ENCODE measurements around the gene RCOR3.
"Not testable (repeated sequence)": the region's sequence is repeated elsewhere in the genome, so short reads cannot be mapped to it uniquely, and the experiment has no call there.

Gene RCOR3

DNA sequence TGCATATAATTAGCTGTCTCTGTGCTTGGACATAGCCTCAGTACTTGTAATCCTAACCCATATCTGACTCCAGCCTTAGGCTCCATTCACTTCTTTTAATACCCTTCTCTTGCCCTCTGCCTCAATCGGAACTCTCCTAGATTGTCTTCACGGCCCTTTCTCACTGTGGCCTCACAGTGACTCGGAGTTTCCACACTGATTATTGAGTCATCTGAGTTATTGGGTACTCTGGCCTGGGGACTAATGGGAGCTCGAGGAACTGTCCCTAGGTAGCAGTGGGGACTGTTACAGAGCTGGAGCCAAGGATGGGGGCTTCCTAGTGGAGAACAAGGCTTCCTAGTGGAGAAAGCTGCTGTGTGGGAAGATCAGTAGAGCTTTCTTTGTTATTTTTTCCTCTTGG lies 84.4 kb downstream of the RCOR3 start:
- no peak for DNase-seq

GRCh38 chr1:211344152-211344618 lies 85.0 kb downstream of the RCOR3 start:
- DNase-seq: no peak

GRCh38 chr1:211345719-211346118 lies 86.6 kb downstream of the RCOR3 start:
- no peak for DNase-seq

DNA sequence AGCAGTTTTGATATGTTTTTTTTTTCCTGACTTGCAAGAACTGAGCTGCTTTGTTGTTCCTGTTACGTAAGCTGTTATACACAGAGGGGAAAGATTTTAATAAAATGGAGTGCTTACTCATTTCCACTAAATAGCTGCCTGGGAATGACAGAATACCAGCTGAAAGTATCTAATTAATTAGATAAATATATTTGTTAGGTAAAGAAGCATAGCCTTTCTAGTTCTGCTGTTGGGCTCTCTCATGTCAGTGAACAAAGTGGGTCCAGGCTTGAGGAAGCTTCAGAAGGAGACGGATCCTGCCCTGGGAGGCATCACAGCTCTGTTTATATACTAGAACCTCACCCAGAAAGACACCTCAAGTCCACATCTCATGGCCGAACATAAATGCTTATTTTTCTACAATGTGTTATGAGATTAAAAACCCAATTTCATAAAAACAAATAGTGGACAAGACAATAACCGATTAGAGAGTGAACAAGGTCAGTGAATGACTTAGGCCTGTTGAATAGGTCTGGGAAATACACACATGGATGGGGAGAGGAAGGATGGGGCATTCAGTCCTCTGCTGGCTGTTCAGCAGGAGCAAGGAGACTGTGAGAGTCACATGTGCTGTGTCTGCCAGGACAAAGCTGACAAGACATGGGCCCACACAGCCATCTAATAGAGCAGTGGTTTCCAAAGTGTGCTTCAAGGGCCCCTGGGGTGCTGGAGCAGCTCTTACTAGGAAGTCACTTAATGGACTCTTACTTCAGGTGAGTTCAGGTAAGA lies 88.1 kb downstream of the RCOR3 start:
- DNase-seq: no peak

DNA sequence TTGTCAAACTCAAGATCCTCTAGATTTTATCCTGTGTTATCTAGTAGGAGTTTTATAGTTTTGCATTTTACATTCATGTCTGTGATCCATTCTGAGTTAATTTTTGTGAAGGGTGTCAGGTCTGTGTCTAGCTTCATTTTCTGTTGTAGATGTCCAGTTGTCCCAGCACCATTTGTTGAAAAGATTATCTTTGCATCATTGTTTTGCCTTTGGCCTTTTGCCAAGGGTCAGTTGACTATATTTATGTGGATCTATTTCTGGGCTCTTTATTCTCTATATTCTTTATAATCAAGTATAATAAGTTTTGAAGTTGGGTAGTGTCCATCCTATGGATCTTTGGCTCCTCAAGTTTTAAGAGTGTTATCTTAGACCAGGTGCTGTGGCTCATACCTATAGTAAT lies 89.4 kb downstream of the RCOR3 start:
- DNase-seq: no peak

DNA sequence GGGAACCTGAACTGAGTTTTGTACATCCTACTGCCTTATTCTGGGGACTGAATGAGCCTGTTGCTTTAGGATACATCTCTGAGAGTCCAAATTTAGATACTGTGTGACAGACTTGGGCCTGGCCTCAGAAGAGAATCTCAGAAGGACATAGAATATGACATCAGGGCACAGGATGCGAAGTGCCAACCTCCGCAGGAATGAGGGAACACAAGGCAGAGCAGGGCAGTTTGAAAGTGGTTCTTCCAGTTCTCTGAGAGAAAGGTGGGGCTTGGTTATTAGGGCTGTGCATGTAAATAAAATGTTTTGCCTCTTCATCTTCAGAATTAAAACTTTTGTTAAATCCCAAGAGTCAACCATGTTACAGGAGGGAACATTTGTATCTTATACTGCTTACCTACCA lies 90.6 kb downstream of the RCOR3 start:
- DNase-seq: no peak

DNA sequence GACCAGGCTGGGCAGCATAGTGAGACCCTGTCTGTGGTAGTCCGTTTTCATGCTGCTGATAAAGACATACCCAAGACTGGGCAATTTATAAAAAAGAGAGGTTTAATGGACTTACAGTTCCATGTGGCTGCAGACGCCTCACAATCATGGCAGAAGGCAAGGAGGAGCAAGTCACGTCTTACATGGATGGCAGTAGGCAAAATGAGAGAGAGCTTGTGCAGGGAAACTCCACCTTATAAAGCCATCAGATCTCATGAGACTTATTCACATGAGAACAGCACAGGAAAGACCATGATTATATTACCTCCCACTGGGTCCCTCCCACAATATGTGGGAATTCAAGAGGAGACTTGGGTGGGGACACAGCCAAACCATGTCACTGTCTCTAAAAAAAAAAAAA lies 92.9 kb downstream of the RCOR3 start:
- not testable (repeated sequence) for DNase-seq

DNA sequence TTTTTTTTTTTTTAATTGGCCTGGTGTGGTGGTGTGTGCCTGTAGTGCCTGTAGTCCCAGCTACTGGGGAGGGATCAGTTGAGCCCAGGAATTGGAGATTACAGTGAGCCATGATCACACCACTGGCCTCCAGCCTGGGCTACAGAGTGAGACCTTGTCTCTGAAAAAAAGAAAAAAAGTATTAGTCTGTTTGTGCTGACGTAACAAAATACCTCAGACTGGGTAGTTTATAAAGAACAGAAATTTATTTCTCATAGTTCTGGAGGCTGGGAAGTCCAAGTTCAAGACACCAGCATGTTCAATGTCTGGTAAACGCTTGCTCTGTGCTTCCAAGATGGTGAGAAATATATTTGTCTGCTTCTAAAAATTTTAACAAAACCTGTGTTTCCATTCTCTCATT lies 93.3 kb downstream of the RCOR3 start:
- no peak for DNase-seq

DNA sequence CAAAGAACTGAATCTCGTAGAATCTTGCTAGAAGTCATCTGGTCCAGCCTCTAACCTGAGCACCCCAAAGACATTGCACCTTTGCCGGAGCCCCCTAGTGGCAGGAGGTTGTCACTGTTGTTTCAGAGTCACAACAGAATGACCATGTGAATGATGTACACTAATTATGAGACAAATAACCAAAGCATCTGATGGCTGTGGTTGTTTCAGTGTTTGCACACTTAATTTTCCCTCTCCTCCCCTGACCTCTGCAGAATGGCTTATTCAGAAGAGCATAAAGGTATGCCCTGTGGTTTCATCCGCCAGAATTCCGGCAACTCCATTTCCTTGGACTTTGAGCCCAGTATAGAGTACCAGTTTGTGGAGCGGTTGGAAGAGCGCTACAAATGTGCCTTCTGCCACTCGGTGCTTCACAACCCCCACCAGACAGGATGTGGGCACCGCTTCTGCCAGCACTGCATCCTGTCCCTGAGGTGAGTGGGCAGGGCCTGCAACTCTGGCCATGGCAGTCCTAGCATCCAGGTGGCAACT lies 93.9 kb downstream of the RCOR3 start:
- no peak for DNase-seq

- no peak for DNase-seq
Measured at GRCh38 chr1:211353562-211354212, 94.5 kb downstream of the RCOR3 start.

- DNase-seq: no peak
Measured at GRCh38 chr1:211355873-211356272, 96.7 kb downstream of the RCOR3 start.

GRCh38 chr1:211356723-211357407 lies 97.7 kb downstream of the RCOR3 start:
- no peak for DNase-seq

DNA sequence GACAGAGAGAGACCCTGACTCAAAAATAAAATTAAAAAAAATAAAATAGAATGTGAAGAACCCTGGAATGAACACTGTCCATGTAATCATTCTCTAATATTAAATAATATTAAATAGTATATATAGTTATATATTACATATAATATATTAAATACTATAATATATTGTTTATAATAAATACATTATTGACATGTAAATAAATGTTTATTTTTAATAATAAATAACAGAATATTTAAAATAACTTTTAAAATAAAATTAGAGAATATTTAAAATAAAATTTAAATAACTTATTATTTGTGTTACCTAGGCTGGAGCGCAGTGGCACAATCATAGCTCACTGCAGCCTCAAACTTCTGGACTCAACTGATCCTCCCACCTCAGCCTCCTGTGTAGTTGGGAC lies 99.5 kb downstream of the RCOR3 start:
- no peak for DNase-seq

GRCh38 chr1:211359876-211360275 lies 100.7 kb downstream of the RCOR3 start:
- DNase-seq: no peak

DNA sequence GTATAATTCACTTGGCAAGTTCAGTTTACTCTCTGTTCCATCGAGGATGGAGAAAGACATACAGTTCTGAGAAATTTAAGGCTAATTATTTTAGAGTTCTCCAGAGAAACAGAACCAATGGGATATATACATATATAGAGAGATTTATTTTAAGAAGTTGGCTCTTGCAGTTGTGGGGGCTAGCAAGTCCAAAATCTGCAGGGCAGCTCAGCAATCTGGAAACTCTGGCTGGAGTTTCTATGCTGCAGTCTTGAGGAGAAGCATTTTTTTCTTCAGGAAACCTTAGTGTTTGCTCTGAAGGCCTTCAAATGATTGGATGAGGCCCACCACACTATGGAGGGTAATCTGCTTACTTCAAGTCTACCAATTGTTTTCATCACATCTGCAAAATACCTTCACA lies 102.0 kb downstream of the RCOR3 start:
- no peak for DNase-seq
